Coronary artery (tissue), 2 donors: Measurements from ENCODE around the gene IPCEF1.

ENCODE experiments used
- DNase-seq: peaks from one replicate; pipeline ENCODE4 v3.0.0-alpha.2; 2017; ENCODE audit warnings: low spot score
- H3K27ac ChIP-seq, 2 donors: fragments of 200-600 bp; sonication (generic); one replicate each; pipeline ENCODE4 v1.5.1; 2016 to 2019
- H3K4me3 ChIP-seq: fragments of 200-600 bp; sonication (generic); 2 replicates; pipeline ENCODE4 v1.5.1; 2016; ENCODE audit warnings: mild to moderate bottlenecking, moderate library complexity
- CTCF ChIP-seq: fragments of 200-600 bp; sonication (generic); IDR thresholded peaks from one replicate; pipeline ENCODE4 v1.5.1; 2019; ENCODE audit warnings: antibody characterized with exemption

IPCEF1 gene

GRCh38 chr6:154232013-154232910 is 124.3 kb downstream of the IPCEF1 start:
- H3K4me3 ChIP-seq, result no peak overlapping the region
- no peak overlapping the region for H3K27ac ChIP-seq
- TF ChIP-seq CTCF, result no peak
- DNase-seq, result no peak

GRCh38 chr6:154230910-154231595 is 125.5 kb downstream of the IPCEF1 start:
- Histone ChIP-seq H3K4me3 (no peak overlapping the region), H3K27ac (no peak overlapping the region)
- no peak for TF ChIP-seq CTCF
- DNase-seq, result no peak

GRCh38 chr6:154230393-154230792 is 126.2 kb downstream of the IPCEF1 start:
- no peak for DNase-seq
- H3K4me3 ChIP-seq, result no peak overlapping the region

GRCh38 chr6:154229786-154230185 is 126.8 kb downstream of the IPCEF1 start:
- DNase-seq, result no peak
- no peak overlapping the region for H3K27ac ChIP-seq
- no peak overlapping the region for H3K4me3 ChIP-seq
- no peak for TF ChIP-seq CTCF

More at GRCh38 chr6:154230393-154230792, 126.2 kb downstream of the IPCEF1 start:
- H3K27ac ChIP-seq, result no peak overlapping the region
- TF ChIP-seq CTCF, result no peak

GRCh38 chr6:154228521-154228905 is 128.1 kb downstream of the IPCEF1 start:
- no peak overlapping the region for H3K4me3 ChIP-seq
- no peak for TF ChIP-seq CTCF
- DNase-seq, result no peak
- H3K27ac ChIP-seq, result no peak overlapping the region

- H3K4me3 ChIP-seq, result no peak overlapping the region
- H3K27ac ChIP-seq, result no peak overlapping the region
- TF ChIP-seq CTCF, result no peak
- no peak for DNase-seq
These were observed 128.6 kb downstream of the IPCEF1 start for GRCh38 chr6:154227862-154228520.
